Measurements from ENCODE around the gene ASTN1. TPM values are rescaled to one million over a fixed set of nuclear protein-coding genes. Genes with fewer than 3 reads are reported as not detected.
A peak's percentile ranks its signal among the peaks of the same experiment; 100 is the strongest.
"Not testable (repeated sequence)": the region's sequence is repeated elsewhere in the genome, so short reads cannot be mapped to it uniquely, and the experiment has no call there.

Gene ASTN1
- total RNA-seq, 1 experiment from 2014 or later: 4.1 TPM

GRCh38 chr1:177124577-177125278 is 39.8 kb downstream of the ASTN1 start:
- DNase-seq (ENCODE audit: low read depth): no peak
- in situ Hi-C loops (cut with HindIII; ENCODE audit: low pct_unique_long_range_greater_than_20kb, low sequenced_read_pairs): no loop called here

DNA sequence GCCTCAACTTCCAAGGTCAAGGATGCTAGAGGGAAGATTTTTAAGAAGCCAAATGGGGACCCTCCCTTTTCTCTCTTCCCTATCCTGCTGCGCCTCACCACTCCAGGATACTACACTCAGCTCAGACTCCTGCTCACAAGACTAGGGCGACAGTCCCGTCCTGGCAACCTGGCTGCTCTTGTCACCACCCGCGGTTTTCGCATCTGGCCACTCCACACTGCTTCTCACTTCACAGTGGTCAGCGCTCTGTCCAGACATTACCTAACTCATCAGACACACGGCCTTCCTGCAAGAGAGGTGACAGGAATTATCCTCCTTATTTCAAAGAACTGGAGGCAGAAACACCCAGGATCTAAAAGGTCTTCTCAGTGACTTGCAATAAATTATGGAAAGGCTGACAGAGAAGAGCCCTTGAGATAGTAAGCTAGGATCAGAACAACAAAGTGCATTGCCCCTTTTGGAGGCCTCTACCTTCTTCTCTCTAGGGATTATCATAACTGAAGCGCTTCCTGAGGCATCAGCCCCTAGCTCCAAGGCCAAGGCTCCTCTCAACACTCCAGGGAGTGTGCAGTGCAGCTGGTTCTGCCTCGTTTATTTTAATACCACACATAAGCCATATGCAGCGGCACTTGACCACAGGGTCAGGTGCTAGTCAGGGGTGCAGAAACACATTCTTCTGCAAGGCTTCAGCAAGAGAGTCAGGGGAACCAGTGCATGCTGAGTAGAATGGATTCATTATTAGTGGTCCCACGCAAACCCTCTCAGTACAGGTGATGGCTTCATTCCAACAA is 41.9 kb downstream of the ASTN1 start:
- in situ Hi-C loops (cut with HindIII; ENCODE audit: low pct_unique_long_range_greater_than_20kb, low sequenced_read_pairs): no loop called here

GRCh38 chr1:177119311-177119710 is 45.2 kb downstream of the ASTN1 start:
- DNase-seq (ENCODE audit: low read depth): no peak
- in situ Hi-C loops (cut with HindIII; ENCODE audit: low pct_unique_long_range_greater_than_20kb, low sequenced_read_pairs): no loop called here

More for the DNA sequence above, 41.9 kb downstream of the ASTN1 start:
- no peak for DNase-seq (ENCODE audit: low read depth)

DNA sequence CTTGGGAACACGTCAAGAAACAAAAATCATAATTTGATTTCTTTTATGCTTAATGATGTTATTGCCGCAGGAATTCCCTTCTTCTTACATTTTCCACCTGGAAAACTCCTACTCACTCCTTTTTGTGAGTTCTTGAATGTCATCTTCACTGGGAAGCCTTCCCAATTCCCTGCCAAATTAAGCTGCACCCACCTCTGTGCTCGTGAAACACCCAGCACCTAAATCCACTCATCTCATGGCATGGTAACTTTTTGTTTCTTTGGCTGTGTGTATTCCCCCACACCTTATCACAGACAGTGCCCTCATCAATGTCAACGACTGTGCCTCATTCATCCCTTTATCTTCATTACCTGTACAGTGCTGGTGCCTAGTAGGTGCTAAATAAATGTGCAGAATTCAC is 45.6 kb downstream of the ASTN1 start:
- no peak for DNase-seq (ENCODE audit: low read depth)
- in situ Hi-C loops (cut with HindIII; ENCODE audit: low pct_unique_long_range_greater_than_20kb, low sequenced_read_pairs): no loop called here

DNA sequence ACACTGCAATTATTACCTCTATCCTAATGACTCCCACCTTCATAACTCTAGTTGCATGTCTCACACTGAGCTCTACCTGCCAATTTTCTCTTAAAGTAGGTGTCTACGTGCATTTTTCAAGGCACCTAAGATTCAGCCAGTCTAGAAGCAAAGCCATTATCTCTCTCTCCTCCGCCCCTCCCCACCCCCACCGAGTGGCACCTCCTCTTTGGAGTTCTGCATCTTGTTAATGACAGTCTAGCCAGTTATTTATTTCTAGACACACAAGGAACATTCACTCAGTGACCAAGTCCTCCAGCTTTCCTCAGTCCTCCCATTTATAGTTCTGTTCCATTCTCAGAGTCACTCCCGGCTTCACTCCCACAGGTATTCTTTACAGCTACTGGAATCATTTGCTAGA is 47.6 kb downstream of the ASTN1 start:
- no peak for DNase-seq (ENCODE audit: low read depth)
- in situ Hi-C loops (cut with HindIII; ENCODE audit: low pct_unique_long_range_greater_than_20kb, low sequenced_read_pairs): no loop called here

- no peak for DNase-seq (ENCODE audit: low read depth)
- in situ Hi-C loops (cut with HindIII; ENCODE audit: low pct_unique_long_range_greater_than_20kb, low sequenced_read_pairs): no loop called here
These were observed 57.7 kb downstream of the ASTN1 start for GRCh38 chr1:177106614-177107365.

DNA sequence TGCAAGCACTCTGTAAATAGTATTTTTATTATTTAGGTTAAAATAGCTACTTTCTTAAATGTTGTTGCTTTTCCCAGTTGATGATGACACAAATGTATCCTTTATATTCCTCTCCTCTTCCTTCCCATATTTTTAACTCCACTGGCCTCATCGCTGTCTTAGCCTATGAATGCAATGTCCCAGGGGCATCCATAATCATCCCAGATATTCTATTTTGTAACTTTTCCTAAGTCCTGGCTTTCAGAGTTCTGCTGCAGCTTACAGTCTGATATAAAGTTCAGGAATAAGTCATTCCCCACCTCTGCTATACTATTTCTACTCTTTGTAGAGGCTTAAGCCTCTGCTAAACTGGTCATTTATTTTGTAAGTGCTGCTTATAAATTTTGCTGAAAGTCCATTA is 58.3 kb downstream of the ASTN1 start:
- DNase-seq (ENCODE audit: low read depth): no peak
- in situ Hi-C loops (cut with HindIII; ENCODE audit: low pct_unique_long_range_greater_than_20kb, low sequenced_read_pairs): no loop called here

DNA sequence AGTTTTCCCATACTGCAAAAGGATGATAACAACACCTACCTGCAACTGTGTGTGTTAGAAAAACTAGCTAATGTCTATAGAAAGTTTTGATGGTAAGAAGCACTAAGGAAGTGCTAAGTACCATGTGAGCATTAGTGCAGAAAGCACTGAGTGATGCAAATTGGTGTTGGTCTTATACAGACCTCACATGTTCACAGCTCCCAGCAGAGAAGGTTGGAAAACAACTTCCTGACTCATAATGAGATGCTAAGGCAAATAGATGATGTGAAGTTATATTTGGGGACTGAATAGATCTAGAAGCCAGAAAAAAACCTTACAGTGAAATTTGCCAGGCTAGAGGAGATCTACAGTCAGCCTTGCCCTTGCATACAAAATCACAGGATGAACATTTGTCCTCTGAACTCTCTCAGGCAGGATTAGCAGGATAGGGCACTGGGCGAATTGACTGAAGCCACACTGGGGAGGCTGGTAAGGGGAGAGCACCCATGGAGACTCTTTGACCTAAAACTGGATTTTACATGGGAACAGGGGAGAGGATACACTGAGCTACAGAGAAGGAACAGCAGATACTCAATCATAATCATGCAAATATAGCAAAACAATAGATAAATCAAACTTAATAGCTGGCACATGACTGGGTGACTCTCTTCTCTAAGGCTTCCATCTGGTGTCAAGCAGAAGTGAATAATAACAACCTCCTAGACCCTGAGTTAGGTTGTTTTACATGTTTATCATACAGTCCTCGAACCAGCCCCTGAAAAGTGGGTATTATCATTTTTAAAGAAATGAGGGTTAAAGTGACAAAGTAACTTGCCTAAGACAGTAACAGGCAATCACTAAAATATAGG is 61.3 kb downstream of the ASTN1 start:
- no peak for DNase-seq (ENCODE audit: low read depth)
- in situ Hi-C loops (cut with HindIII; ENCODE audit: low pct_unique_long_range_greater_than_20kb, low sequenced_read_pairs): no loop called here

DNA sequence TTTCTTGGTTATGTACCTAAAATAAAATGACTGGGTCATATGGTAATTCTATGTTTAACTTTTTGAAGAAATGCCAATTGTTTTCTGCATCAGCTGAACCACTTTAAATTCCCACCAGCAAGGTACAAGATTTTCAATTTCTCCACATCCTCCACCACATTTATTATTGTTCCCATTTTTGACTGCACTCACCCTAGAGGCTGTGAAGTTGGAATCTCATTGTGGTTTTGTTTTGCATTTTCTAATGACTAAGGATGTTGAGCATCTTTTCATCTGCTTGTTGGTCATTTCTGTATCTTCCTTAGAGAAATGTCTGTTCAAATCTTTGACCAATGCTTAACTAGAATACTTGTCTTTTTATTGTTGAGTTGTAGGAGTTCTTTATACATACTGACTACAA is 72.5 kb downstream of the ASTN1 start:
- no peak for DNase-seq (ENCODE audit: low read depth)
- in situ Hi-C loops (cut with HindIII; ENCODE audit: low pct_unique_long_range_greater_than_20kb, low sequenced_read_pairs): no loop called here

GRCh38 chr1:177091040-177091439 is 73.5 kb downstream of the ASTN1 start:
- in situ Hi-C loops (cut with HindIII; ENCODE audit: low pct_unique_long_range_greater_than_20kb, low sequenced_read_pairs): no loop called here
- DNase-seq (ENCODE audit: low read depth): peak; percentile 60

- DNase-seq (ENCODE audit: low read depth): peak; percentile 63
- in situ Hi-C loops (cut with HindIII; ENCODE audit: low pct_unique_long_range_greater_than_20kb, low sequenced_read_pairs): no loop called here
These were observed 75.5 kb downstream of the ASTN1 start for GRCh38 chr1:177088966-177089365.

- in situ Hi-C loops (cut with HindIII; ENCODE audit: low pct_unique_long_range_greater_than_20kb, low sequenced_read_pairs): no loop called here
- peak; percentile 73 for DNase-seq (ENCODE audit: low read depth)
These were observed 81.4 kb downstream of the ASTN1 start for GRCh38 chr1:177082855-177083693.

DNA sequence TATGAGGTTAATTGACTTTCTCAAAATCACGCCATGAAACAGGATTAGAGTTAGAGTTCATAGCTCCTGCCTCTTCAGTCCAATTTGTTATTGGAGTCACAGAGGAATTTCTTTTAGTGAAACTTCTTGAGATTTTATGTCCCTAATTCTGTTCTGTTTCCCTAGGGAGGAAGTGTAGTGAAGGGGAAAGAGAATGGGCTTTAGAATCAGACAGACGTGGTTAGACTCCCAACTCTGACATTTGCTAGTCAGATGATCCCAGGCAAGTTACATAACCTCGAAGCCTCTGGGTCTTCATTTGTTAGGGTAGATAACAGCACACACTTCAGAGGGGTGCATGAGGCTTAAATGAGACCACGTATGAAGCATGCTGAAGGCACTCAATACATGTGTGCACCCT is 83.9 kb downstream of the ASTN1 start:
- in situ Hi-C loops (cut with HindIII; ENCODE audit: low pct_unique_long_range_greater_than_20kb, low sequenced_read_pairs): no loop called here

DNA sequence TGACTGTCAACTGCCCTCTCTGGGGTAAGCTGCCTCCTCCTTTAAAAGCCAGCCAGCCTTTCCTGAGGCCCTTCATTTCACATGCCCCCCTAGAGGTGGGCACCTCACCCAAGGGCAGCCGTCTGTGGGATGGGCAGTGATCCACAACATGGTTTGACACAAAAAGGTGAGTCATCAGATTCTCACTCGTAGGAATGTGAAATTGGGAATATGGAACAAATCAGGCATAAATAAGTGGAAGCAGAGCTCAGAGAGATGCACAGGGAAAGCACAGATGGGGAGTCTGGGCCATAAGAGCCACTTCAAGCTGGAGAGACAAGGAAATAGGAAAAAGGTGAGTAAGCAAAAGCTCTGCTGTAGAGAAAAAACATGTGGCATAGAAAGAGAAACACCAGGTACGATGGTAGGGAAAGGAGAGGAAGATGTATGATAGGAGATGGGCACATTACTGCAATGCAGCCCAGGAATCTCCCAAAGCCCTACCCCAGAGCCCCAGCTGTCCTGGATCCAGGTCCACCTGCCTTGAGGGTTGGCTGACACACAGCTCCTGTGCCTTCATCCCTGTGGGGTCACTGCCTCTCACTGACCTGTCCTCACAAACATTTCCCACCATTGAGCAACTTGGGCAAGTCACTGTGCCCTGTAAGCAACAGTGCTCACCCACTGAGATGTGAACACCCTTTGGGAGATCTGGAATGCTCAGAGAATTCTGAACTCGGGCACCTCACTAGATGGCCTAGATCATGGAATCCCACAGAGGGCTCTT is 86.6 kb downstream of the ASTN1 start:
- peak; percentile 95 for DNase-seq (ENCODE audit: low read depth)
- in situ Hi-C loops (cut with HindIII; ENCODE audit: low pct_unique_long_range_greater_than_20kb, low sequenced_read_pairs): no loop called here

More for the DNA sequence above, 83.9 kb downstream of the ASTN1 start:
- no peak for DNase-seq (ENCODE audit: low read depth)

GRCh38 chr1:177077006-177077405 is 87.5 kb downstream of the ASTN1 start:
- in situ Hi-C loops (cut with HindIII; ENCODE audit: low pct_unique_long_range_greater_than_20kb, low sequenced_read_pairs): no loop called here
- DNase-seq (ENCODE audit: low read depth): peak; percentile 56

DNA sequence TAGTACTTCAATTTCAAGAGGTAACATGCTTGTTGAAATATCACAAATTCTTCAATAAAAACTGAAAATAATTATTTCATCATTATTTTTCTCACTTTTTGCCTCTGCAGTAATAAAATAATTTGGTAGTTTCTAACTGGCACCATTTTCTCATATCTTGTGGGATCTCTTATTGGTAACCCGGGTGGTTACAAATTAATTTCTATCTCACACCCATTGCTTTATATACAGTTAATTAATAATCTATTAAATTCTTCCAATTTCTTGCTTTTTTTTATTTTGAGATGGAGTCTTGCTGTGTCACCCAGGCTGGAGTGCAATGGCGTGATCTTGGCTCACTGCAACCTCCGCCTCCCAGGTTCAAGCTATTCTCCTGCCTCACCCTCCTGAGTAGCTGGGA is 89.7 kb downstream of the ASTN1 start:
- DNase-seq (ENCODE audit: low read depth): peak; percentile 50

DNA sequence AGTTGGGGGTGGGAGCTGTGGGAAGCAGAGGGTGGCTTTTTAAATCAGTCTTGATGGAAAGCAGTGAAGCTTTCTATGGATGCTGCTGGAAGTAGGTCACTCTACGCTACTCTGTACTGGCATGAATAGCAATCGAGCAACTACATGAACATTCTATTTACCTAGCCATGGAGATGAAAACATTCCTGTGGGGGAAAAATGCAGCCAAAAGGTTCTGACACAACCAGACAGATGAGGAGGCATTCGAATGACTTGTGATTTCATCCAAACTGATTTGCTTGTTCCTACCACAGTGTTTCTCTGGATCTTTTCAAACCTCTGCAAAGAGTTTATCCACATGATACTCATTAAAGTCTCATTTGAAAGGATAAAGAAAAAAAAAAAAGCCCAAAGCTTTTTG is 95.0 kb downstream of the ASTN1 start:
- no peak for DNase-seq (ENCODE audit: low read depth)
- in situ Hi-C loops (cut with HindIII; ENCODE audit: low pct_unique_long_range_greater_than_20kb, low sequenced_read_pairs): no loop called here

More for the DNA sequence above, 89.7 kb downstream of the ASTN1 start:
- in situ Hi-C loops (cut with HindIII; ENCODE audit: low pct_unique_long_range_greater_than_20kb, low sequenced_read_pairs): not testable (repeated sequence)
